ENCODE measurements around the gene CCDC174. TPM values are rescaled to one million over a fixed set of nuclear protein-coding genes. Genes with fewer than 3 reads are reported as not detected.

CCDC174 gene
- total RNA-seq, 1 donor from 2014 or later, result 31.2 TPM

DNA sequence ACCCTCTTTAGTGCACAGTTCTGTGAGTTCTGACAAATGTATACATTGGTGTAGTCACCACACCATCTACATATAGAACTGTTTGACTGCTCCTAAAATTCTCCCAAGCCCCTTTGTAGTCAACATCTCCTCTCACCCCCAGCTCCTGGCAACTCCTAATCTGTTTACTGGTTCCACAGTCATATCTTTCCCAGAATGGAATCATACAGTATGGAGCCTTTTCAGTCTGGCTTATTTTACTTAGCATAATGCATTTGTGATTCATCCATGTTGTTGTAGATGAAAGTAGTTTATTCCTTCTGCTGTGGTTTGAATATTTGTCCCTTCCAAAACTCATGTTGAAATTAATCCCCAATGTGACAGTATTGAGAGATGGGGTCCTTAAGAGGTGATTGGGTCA lies 41.6 kb upstream of the CCDC174 start:
- Histone ChIP-seq H3K27me3 (no peaks in the 10 kb centered on the region), H3K4me1 (no peaks in the 10 kb centered on the region), H3K27ac (no peak overlapping the region), H3K36me3 (no peaks in the 10 kb centered on the region), H3K4me3 (no peak overlapping the region), H3K9me3 (no peaks in the 10 kb centered on the region)
- intact Hi-C loops (cut with DNase I), result no loop called here
- TF ChIP-seq POLR2A (IDR thresholded peaks at IDR 0.05), result no peak
- TF ChIP-seq, protein P1, sequence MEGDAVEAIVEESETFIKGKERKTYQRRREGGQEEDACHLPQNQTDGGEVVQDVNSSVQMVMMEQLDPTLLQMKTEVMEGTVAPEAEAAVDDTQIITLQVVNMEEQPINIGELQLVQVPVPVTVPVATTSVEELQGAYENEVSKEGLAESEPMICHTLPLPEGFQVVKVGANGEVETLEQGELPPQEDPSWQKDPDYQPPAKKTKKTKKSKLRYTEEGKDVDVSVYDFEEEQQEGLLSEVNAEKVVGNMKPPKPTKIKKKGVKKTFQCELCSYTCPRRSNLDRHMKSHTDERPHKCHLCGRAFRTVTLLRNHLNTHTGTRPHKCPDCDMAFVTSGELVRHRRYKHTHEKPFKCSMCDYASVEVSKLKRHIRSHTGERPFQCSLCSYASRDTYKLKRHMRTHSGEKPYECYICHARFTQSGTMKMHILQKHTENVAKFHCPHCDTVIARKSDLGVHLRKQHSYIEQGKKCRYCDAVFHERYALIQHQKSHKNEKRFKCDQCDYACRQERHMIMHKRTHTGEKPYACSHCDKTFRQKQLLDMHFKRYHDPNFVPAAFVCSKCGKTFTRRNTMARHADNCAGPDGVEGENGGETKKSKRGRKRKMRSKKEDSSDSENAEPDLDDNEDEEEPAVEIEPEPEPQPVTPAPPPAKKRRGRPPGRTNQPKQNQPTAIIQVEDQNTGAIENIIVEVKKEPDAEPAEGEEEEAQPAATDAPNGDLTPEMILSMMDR (IDR thresholded peaks at IDR 0.05), result no peak
- TF ChIP-seq POLR2AphosphoS5 (IDR thresholded peaks at IDR 0.05; ENCODE audit: insufficient read depth in 1 of 2, low read depth in 1 of 2), result no peak
- DNase-seq (ENCODE audit: extremely low spot score in 2 of 2), result no peak

DNA sequence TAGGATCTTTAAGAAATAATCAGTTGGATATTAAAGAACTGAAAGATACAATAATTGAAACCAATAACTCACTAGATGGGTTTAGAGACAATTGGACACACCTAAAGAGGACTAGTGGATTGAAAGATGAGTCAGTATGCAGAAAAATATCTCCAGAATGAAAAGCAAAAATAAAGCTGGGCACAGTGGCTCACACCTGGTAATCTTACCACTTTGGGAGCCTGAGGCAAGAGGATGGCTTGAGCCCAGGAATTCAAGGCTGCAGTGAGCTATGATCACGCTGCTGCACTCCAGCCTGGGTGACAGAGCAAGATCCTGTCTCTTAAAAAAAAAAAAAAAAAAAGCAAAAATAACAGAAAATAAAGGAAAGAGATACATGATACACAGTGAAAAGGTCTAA lies 37.4 kb upstream of the CCDC174 start:
- H3K27ac ChIP-seq, result no peak overlapping the region
- no peaks in the 10 kb centered on the region for H3K36me3 ChIP-seq
- TF ChIP-seq, protein P1 (IDR thresholded peaks at IDR 0.05), result no peak
- TF ChIP-seq POLR2A (IDR thresholded peaks at IDR 0.05) (no peak), POLR2AphosphoS5 (IDR thresholded peaks at IDR 0.05; ENCODE audit: insufficient read depth in 1 of 2, low read depth in 1 of 2) (no peak)
- no peaks in the 10 kb centered on the region for H3K9me3 ChIP-seq
- H3K4me1 ChIP-seq, result no peaks in the 10 kb centered on the region
- no peaks in the 10 kb centered on the region for H3K27me3 ChIP-seq
- DNase-seq (ENCODE audit: extremely low spot score in 2 of 2), result no peak
- intact Hi-C loops (cut with DNase I), result no loop called here
- H3K4me3 ChIP-seq, result no peak overlapping the region

DNA sequence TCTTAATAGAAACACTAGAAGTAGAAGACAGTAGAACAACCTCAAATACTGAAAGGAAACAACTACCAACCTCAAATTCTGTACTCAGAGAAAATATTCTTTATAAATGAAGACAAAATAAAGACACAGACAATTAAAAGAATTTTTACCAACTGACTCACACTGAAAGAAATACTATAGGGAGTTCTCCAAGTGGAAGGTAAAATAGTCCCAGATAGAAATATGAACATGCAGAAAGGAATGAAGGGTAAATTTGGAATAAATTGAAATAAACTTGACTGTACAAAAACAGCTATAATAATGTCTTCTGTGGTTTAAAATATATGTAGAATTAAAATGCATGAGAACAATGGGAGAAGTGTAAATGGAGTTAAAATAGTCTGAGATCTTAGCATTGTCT lies 36.7 kb upstream of the CCDC174 start:
- intact Hi-C loops (cut with DNase I), result no loop called here
- H3K4me3 ChIP-seq, result no peak overlapping the region
- H3K36me3 ChIP-seq, result no peaks in the 10 kb centered on the region
- no peaks in the 10 kb centered on the region for H3K27me3 ChIP-seq
- no peak overlapping the region for H3K27ac ChIP-seq
- no peaks in the 10 kb centered on the region for H3K9me3 ChIP-seq
- DNase-seq (ENCODE audit: extremely low spot score in 2 of 2), result no peak
- no peaks in the 10 kb centered on the region for H3K4me1 ChIP-seq
- TF ChIP-seq POLR2AphosphoS5 (IDR thresholded peaks at IDR 0.05; ENCODE audit: insufficient read depth in 1 of 2, low read depth in 1 of 2), result no peak
- TF ChIP-seq, protein P1 (IDR thresholded peaks at IDR 0.05), result no peak
- TF ChIP-seq POLR2A (IDR thresholded peaks at IDR 0.05), result no peak

DNA sequence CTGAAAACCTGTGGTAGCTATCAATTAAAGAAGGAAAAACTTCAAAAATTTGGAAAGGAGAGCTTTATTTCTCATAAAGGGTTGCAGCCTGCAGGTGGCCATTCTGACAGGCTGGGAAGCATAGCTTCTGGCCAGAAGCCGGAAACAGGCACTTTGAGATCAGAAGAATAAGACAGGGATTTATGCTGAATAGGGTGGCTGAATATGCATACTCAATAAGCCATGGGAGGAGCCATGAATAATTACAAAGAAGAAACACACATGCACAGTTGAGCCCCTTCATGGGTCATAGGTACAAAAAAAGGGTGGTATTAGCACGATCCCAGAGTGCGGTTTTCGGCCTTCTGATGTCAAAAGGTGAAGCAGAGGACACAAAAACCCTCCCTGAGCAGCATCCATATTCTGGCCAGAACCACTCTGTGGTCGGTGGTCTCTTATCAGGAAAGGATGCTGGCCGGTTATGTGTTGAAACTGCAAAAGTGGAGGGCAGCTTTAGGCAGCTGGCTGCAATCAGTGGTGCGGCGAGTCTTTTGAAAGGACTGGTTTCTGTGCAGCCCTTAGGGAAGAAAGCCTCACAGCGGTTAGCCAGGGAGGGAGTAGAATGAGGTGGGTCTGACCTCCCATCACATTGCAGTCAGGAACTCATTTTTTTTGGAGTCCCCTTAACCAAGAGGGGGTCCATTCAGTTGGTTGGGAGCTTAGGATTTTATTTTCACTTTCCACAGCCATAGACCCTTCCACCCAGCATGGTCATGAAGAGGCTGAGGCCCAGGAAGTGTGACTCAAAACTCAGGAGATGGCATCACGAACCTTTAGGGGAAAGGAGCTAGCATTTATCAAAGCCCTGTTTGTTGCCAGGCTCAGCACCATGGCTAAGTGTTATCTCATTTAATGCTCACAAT lies 34.7 kb upstream of the CCDC174 start:
- intact Hi-C loops (cut with DNase I), result no loop called here
- DNase-seq (ENCODE audit: extremely low spot score in 2 of 2), result no peak
- no peak overlapping the region for H3K27ac ChIP-seq

More for the DNA sequence above, 34.7 kb upstream of the CCDC174 start:
- H3K4me3 ChIP-seq, result no peak overlapping the region
- TF ChIP-seq, protein P1 (IDR thresholded peaks at IDR 0.05), result no peak
- TF ChIP-seq POLR2A (IDR thresholded peaks at IDR 0.05) (no peak), POLR2AphosphoS5 (IDR thresholded peaks at IDR 0.05; ENCODE audit: insufficient read depth in 1 of 2, low read depth in 1 of 2) (no peak)
- no peaks in the 10 kb centered on the region for H3K27me3 ChIP-seq
- no peaks in the 10 kb centered on the region for H3K4me1 ChIP-seq
- no peaks in the 10 kb centered on the region for H3K36me3 ChIP-seq
- H3K9me3 ChIP-seq, result no peaks in the 10 kb centered on the region

Data from vagina (tissue), 2 donors.